ENCODE measurements around the gene NECTIN2.
"Not testable (repeated sequence)": the region's sequence is repeated elsewhere in the genome, so short reads cannot be mapped to it uniquely, and the experiment has no call there.

NECTIN2 gene

DNA sequence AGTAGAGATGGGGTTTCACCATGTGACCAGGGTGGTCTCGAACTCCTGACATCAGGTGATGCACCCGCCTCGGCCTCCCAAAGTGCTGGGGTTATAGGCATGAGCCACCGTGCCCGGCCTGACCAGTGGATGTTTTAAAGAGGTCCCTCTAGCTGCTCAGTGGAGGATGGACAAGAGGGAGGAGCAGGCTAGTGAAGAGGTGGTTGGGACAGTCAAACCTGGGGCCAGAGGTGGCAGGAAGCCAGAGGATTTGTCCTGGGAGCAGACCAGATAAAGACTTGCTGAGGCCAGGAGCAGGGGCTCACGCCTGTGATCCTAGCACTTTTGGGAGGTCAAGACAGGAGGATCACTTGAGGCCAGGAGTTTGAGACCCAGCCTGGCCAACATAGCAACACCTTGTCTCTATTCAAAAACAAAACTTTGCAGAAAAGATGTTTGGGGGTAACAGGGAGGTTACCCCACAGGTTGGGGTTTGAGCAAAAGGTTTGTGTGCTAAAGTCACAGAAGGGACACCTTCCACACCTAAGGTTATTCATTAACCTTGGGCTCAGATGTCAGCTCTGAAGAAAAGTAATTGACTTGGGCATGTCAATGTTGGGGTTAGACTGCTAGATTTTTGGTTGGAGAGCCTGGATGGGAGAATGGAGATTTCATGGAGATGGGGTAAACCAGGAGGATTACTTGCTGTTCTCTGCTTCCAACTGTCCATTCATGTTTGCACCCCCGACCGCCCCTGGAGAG lies 28.2 kb upstream of the NECTIN2 start:
- no peak for DNase-seq

DNA sequence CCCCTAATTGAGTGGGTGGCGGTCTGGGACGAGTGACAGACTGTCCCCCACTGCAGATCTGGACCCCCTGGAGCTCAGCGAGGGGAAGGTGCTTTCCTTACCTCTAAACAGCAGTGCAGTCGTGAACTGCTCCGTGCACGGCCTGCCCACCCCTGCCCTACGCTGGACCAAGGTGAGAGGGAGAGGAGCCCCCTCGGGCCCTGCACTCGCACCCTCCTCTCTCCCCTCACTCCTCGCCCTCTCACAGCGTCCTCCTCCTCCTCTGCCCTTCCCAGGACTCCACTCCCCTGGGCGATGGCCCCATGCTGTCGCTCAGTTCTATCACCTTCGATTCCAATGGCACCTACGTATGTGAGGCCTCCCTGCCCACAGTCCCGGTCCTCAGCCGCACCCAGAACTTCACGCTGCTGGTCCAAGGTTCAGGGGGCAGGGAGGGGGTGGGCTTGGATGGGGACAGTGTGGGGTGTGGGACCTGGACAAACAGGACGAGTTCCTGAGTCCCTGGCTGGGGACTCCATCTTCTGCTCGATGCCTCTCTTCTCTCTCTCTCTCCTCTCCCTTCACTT lies 27.5 kb upstream of the NECTIN2 start:
- DNase-seq = no peak

DNA sequence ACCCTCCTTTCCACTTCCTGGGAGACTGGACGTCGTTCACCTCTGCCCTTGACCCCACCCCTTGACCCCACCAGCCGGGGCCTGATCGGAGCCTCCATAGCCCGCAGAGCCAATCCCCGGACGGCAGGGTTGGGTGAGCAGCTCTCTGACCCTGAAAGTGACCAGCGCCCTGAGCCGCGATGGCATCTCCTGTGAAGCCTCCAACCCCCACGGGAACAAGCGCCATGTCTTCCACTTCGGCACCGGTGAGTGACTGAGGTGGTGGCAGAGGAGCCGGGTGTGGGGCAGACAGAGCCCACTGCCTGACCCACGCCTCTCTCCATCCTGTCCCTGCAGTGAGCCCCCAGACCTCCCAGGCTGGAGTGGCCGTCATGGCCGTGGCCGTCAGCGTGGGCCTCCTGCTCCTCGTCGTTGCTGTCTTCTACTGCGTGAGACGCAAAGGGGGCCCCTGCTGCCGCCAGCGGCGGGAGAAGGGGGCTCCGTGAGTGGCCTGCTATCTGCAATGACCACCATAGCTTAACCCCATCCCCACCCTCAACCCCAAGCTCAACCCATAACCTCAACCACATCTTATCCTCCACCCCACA lies 26.8 kb upstream of the NECTIN2 start:
- no peak for DNase-seq

- DNase-seq = no peak
Observed at GRCh38 chr19:44820648-44821609, 25.2 kb upstream of the NECTIN2 start.

GRCh38 chr19:44822177-44822576 lies 23.9 kb upstream of the NECTIN2 start:
- DNase-seq = no peak

- no peak for DNase-seq
Observed at GRCh38 chr19:44822670-44823372, 23.3 kb upstream of the NECTIN2 start.

GRCh38 chr19:44823373-44823698 lies 22.8 kb upstream of the NECTIN2 start:
- no peak for DNase-seq

GRCh38 chr19:44824761-44825160 lies 21.3 kb upstream of the NECTIN2 start:
- DNase-seq = no peak

- not testable (repeated sequence) for DNase-seq
Observed at GRCh38 chr19:44832875-44833274, 13.2 kb upstream of the NECTIN2 start.

DNA sequence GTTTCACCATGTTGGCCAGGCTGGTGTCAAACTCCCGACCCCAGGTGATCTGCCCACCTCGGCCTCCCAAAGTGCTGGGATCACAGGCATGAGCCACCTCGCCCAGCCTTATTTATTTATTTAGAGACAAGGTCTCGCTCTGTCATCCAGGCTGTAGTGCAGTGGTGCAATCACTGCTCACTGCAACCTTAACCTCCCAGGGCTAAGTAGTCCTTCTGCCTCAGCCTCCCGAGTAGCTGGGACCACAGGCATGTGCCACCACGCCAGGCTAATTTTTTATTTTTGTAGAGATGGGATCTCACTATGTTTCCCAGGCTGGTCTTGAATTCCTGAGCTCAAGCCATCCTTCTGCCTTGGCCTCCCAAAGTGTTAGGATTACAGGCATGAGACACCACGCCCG lies 11.7 kb upstream of the NECTIN2 start:
- not testable (repeated sequence) for DNase-seq

- DNase-seq = no peak
Observed at GRCh38 chr19:44839276-44839675, 6.8 kb upstream of the NECTIN2 start.

DNA sequence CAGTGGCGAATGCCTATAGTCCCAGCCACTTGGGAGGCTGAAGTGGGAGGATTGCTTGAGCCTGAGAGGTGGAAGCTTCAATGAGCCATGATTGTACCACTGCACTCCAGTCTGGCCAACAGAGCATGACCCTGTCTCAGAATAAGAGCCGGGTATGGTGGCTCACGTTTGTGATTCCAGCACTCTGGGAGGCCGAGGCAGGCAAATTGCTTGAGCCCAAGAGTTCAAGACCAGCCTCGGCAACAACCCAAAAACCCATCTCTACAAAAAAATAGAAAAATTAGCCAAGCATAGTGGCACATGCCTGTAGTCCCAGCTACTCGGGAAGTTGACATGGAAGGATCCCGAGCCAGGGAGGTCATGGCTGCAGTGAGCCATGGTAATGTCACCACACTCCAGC lies 5.3 kb upstream of the NECTIN2 start:
- no peak for DNase-seq

DNA sequence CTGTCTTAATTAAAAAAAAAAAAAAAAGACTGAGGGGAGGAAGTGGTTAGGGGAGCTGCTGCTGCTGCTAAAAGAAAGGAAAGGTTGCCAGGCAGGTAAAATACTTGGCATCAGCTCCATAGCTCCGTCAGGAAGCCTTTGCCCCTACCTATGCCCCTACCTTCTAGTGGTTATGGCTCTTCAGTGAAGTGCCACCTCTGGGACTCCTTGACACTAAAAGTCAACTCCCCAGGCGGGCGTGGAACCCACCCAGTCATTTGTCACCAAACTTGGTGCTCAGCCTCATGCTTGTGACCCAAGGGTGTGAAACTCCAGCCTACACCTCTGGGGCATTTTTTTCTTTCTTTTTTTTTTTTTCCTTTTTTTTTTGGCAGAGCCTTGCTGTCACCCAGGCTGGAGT lies 4.9 kb upstream of the NECTIN2 start:
- DNase-seq = no peak

DNA sequence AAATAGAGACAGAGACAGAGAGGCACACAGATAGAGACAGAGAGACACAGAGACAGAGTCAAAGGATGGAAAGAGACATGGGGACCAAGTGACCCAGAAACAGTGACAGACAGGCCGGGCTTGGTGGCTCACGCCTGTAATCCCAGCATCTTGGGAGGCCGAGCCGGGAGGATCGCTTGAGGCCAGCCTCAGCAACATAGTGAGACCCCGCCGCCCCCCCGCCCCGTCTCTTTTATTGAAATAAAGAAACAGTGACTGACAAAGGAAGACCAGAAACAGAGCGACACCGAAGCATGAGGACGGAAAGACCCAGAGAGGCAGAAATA lies 848 bp upstream of the NECTIN2 start:
- no peak for DNase-seq

- DNase-seq = no peak
Observed at GRCh38 chr19:44846455-44847143, 502 bp downstream of the NECTIN2 start.

- DNase-seq = peak in 1 of 2 donors; percentile 21
Observed at GRCh38 chr19:44847144-44848035, 1.3 kb downstream of the NECTIN2 start.

DNA sequence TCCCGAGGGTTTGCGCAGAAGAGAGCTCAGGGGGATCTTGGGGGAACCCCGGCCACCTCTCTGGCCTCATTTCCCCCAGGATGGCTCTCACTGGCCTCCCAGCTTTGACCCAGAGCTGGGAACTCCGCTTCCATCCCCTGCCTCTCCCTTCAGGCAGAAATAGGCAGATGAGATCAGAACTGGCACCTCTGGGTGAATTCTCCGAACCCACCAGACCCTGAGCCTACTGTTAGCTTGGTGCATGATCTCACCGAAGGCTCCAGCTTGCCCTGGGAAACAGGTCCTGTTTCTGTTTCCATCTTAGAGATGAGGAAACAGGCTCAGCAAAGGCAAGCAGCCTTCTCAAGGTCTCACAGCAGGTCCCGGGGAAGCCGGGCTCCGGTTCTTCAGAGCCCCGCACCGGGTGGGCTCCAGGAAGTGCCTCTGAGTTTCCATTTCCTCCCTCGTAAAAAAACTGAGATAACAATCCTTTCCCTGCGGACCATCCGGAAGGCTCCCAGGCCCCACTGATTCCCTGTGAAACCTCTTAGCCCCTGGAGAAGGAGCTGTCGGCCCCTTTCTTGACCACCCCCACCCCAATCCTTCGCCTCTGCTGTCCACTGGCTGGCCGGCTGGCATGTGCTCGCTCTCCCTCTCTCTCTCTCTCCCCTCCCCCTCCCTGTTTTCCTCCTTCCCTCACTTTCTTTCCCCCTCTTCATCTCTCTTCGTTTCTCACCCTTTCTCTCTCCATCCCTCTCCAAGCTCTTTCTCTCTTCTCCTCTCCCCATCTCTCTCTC lies 2.1 kb downstream of the NECTIN2 start:
- DNase-seq = no peak

GRCh38 chr19:44848812-44849447 lies 2.8 kb downstream of the NECTIN2 start:
- DNase-seq = no peak

GRCh38 chr19:44850641-44851109 lies 4.6 kb downstream of the NECTIN2 start:
- no peak for DNase-seq

DNA sequence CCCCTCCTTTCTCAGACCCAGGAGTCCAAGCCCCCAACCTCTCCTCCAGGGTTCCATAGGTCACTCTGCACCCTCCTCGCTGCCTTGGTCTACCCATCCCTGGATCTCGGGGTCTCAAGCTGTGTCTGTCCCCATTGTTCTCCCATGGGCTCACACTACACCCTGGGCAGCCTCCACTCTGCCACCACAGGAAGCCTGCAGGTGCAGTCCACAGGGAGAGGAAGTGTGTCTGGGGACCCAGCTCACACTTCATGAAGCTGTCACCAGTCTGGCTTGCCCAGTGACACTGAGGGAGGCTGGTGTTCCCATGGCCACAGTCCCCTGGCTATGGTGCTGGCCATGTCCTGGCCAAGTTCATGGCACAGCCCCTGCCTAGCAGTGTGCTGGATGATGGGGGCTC lies 5.3 kb downstream of the NECTIN2 start:
- no peak for DNase-seq

Data from stimulated activated CD4-positive, alpha-beta T cell treated with anti-CD3 and anti-CD28 coated beads, Interleukin-2, amount 100 ng/mL, for 24 hours (primary cell).